ENCODE measurements around the gene METTL8.

METTL8 gene

GRCh38 chr2:171267855-171268629 lies 165.7 kb downstream of the METTL8 start:
- no peak overlapping the region for H3K4me3 ChIP-seq (replicated peaks; ENCODE audit: insufficient read depth, low read length)
- no peaks in the 10 kb centered on the region for H3K27me3 ChIP-seq (ENCODE audit: insufficient read depth, poor library complexity, severe bottlenecking)
- DNase-seq (ENCODE audit: low read depth in 1 of 2, low spot score in 1 of 2): no peak
- H3K27ac ChIP-seq (replicated peaks): no peak overlapping the region
- no peak for TF ChIP-seq POLR2AphosphoS5 (IDR thresholded peaks at IDR 0.05; ENCODE audit: low read depth)

Measured in HL-60 (cell line).